Fibroblast of upper back skin (primary cell): ENCODE measurements around the gene MEI1.

ENCODE experiments used
- DNase-seq: peaks from one replicate; pipeline ENCODE4 v3.0.0-alpha.2; 2013

Gene MEI1

GRCh38 chr22:41799486-41800347, 100.4 kb downstream of the MEI1 start:
- DNase-seq: peak; percentile 12

DNA sequence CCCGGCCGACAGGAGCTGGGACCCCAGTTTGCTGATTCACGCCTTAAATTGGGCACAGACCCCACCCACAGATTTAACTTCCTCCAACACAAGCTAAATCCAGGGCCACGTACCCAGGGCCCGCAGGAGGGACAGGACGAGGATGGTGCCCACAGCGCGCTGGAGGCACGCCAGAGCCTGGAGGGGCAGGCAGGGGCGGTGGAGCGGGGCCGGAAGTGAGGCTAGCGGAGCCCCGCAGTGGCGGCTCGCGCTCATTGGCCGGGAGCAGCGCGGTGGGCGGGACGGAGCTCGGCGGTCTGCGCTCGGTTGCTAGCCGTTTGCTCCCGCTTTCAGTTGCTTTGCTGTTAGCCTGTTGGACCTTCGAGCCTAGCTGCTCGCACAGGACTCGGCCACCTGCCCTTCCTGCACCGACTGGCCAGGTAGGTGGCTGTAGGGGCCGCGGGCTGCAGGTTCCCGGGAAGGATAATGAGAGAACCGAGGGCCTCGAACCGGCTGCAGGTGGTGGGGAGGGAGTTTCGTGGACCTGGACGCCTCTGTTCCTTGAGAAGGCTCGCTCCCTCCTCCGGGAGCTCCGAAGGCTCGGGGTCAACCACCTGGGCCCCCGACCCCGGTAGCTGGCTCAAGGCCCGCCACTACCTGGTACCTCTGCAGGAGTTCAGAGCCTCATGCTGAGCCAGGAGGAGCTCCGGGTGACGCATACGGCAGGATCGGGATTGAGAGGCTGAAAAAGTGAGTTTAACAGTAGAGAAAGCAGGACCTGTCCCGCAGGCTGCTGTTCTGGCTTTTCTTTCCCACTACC, 101.2 kb downstream of the MEI1 start, which contains the start of gene CCDC134:
TSS of gene CCDC134 (plus strand) at position 332 of the 799 bp plus-strand sequence. CDS start 8,212 bp downstream, outside the sequence.
- DNase-seq: peak; percentile 86

DNA sequence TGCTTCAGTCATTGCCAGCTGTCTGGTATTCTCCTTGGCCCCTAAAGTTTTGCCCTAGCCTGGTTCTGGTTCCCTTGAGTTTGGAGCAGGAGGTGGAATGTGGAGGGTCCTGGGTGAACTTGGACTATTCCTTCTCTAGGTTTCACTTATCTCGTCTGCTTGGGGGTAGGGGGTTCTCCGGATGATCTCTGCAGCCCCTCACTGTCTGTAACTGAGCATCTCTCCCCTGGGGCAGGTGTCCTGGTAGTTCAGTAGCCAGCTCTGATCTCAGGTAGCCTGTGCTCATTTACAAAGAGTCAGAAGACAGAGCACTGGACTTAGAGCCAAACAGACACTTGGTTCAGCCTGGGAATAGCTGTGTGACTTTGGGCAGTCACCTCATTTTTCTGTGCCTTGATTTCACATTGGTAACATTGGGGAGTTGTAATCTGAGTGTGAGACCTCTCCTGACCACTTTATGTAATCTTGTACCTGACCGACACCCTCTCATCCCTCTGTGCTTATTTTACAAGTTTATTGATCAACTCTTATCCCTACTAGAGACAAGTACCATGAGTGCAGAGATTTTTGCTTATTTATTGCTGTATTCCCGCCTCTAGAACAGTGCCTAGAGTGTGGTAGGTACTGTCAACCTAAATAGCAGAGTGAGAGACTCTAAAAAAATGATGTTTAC, 102.0 kb downstream of the MEI1 start:
- no peak for DNase-seq

GRCh38 chr22:41801886-41802285, 102.6 kb downstream of the MEI1 start:
- no peak for DNase-seq

DNA sequence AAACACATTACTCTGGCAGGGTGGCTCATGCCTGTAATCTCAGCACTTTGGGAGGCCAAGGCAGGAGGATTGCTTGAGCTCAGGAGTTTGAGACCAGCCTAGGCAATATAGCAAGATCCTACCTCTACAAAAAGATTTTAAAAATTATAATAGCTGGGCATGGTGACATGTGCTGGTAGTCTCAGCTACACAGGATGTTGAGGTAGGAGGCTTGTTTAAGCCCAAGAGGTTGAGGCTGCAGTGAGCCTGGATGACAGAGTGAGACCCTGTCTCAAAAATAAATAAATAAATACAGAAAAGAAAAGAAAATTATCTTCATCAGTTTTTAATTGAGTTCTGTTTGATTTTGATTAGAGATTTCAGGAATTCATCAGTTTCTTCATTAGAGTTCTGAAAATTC, 106.3 kb downstream of the MEI1 start:
- no peak for DNase-seq

GRCh38 chr22:41808400-41808799, 109.1 kb downstream of the MEI1 start:
- DNase-seq: no peak

- no peak for DNase-seq
Observed at GRCh38 chr22:41810022-41810421, 110.7 kb downstream of the MEI1 start.

DNA sequence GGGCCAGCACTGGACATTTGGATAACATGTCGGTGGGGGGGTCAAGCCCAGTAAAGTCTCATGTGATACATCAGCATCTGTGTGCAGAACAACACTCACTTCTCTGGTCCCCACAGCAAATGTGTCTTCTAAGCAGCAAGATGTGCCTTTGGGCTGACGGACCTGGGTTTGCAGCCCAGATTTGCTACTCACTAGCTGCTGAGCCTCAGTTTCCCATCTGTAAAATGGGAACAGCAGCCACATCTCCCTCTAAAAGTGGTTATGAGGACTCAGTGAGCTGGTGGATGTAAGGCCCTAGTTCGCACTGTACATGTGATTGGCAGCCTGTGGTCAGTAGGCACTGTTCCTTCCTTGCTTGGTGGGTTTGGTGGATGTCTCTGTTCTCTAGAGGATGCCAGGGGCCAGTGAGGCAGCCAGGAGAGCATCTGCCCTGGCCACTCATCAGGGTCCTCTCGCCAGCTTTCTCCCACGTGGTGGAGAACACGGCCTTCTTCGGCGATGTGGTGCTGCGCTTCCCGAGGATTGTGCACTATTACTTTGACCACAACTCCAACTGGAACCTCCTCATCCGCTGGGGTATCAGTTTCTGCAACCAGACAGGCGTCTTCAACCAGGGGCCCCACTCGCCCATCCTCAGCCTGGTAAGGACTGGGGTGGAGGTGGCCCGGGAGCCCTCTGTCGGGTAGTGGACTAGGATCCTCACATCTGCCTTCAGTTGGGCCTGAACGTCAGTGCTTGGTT, 113.7 kb downstream of the MEI1 start:
- no peak for DNase-seq

DNA sequence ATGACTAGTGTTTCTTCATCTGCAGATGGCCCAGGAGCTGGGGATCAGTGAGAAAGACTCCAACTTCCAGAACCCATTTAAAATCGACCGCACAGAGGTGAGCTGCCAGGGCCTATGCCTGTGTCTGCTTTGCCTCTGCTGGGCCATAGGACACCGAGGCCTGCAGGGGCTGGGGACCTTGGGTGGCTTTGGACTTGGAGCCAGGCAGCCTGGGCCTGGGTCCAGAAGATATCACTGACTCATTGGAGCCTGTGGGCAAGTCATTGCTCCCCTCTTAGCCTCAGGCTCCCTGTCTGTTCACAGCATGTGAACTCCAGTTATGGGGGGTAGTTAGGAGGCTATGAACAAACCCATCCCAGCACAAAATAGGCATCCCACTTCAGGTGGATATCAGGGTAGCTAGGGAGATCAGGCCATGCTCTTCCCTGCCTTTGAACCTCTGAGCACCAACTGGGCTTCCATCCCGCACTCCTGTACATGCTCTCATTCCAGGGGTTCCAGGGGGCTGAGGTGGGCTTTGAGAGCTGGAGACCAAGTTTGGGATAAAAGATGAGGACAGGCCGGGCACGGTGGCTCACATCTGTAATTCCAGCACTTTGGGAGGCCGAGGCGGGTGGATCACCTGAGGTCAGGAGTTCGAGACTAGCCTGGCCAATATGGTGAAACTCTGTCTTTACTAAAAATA, 114.6 kb downstream of the MEI1 start:
- no peak for DNase-seq

GRCh38 chr22:41815716-41816115, 116.4 kb downstream of the MEI1 start:
- DNase-seq: no peak

DNA sequence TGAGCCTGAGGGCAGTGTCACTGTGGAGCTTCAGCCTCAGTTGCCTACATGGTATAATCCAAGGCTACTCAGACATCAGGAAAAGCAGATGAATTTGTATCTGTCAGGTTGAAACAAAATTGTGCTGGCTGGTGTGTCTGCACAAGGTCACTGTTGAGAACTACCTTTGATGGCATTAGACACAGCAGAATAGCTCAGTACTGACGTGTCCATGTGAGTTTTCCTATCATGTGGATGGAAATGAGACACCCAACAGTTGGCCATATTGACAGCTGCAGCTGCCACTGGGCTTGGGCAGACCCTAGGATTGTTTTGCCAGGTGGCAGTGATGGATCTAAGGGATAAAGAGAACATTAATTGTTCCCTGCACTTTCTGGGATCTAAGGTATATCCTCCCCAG, 116.9 kb downstream of the MEI1 start:
- no peak for DNase-seq

DNA sequence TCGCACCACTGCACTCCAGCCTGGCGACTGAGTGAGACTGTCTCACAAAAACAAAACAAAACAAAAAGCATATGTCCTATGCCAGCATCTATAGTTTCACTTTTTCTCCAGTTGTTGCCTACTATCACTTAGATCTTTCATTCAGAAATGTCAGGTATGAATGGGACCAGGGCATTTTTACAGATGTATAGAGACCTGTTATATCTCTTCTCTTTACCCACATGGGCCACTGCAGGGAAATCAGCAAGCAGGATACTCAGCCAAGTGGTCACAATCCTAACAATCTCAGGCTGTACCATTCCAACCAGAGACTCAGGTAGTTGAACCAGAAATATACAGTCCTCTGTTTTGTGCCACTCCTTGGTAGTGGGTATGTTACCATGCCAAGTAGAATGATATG, 117.6 kb downstream of the MEI1 start:
- DNase-seq: no peak

DNA sequence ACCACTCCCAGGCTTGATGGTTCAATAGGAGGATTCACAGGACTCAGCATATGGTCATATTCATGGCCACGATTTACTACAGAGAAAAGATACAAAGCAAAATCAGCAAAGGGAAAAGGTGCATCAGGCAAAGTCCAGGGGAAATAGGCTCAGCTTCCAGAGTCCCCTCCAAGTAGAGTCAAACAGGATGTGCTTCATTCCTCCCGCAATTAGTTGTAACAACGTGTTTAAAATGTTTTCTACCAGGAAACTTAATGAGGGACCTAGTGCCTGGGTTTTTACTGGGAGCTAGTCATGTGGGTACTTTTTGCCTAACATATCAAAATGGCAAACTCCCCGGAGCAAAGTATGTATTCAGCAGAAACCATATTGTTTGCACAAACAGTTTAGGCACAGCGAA, 118.7 kb downstream of the MEI1 start:
- DNase-seq: no peak

- DNase-seq: no peak
Observed at GRCh38 chr22:41818596-41818995, 119.3 kb downstream of the MEI1 start.

DNA sequence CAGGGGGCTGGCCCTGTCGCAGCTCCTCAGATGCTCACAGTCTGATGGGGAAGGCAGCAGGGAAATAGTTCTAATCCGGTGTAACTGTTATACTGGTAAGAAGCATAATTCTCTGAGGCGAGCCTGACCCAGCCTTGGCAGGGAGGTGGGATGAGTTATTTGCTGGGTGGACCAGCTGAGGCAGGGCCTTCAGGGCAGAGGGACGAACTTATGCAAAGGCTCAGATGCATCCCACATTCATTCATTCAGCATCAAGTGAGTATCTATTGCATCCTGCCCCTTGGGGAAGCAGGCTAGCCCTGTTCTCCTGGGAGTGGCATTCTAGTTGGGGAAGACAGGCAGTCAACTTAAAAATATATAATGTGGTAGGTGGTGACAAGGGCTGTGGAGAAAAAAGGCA, 120.0 kb downstream of the MEI1 start:
- DNase-seq: no peak

DNA sequence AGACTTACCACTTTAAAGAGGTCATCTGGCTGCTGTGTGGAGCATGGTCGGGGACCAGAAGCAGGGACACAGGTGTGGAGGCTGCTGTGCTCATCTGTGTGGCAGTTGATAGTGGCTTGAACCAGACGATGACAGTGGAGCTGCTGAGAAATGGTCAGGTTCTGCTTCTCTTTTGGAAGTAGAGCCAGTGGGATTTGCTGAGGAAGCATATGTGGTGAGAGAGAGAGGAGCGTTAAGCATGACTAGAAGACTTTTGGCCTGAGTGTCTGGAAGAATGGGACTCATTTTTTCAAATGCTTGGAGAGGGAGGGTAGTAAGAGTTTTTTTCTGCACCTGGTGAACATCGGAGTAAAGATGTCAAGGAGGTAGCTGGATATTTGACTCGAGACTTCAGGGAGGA, 121.1 kb downstream of the MEI1 start:
- no peak for DNase-seq

DNA sequence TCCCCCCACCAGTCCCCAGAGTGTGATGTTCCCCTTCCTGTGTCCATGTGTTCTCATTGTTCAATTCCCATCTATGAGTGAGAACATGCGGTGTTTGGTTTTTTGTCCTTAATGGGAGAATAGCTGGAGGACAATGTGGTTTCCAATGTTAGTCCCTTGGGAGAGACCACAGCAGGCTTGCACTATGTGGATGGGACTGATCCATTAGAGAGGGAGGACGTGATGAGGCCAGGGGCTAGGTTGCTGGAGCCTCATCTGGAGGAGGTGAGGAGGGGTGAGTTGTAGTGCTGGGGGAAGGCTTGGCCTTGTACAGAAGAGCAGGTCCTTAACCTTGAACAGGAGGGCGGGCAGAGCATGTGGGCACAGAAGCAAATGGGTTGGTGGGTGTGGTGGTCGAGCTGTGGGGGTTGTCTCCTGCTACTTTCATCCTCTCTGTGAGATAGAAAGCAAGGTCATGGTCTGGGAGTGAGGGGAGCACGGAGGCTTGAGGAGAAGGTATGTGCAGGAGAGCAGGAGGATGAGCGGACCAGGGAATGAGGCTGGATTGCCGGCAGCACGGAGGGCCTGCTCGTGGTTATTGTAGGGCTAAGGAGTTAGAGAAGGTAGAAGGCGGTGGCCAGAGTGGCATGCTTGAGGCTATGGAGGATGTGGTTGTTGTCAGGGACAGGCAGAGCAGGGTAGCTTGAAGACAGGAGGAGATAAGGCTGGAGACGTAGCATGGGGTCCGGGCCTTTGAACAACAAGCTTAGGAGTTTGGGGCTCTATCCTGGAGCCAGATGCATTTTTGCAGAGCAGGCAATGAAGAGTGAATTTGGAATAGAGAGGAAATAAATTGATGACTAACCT, 122.4 kb downstream of the MEI1 start:
- DNase-seq: no peak

GRCh38 chr22:41822317-41823057, 123.2 kb downstream of the MEI1 start:
- peak; percentile 76 for DNase-seq

GRCh38 chr22:41823797-41824196, 124.5 kb downstream of the MEI1 start:
- DNase-seq: no peak

GRCh38 chr22:41825376-41825775, 126.1 kb downstream of the MEI1 start:
- no peak for DNase-seq
